A673 (cell line): Measurements from ENCODE around the gene PRKG1. TPM values are rescaled to one million over a fixed set of nuclear protein-coding genes. Genes with fewer than 3 reads are reported as not detected.

Experiments used
- BruUV-seq: library from RNA; stranded (reverse); fragments of 400-500 nt; replicated peaks from 2 replicates; lab custom pipeline; 2021; lab: Mats Ljungman, UMichigan
- CTCF ChIA-PET: fragments of 300-600 bp; sonication (Branson Sonifier 250); formaldehyde crosslinking; loops from one replicate; lab custom pipeline; 2022; ENCODE audit warnings: antibody characterized with exemption; lab: Charles Lee
- POLR2A ChIA-PET: fragments of 300-600 bp; sonication (Branson Sonifier 250); formaldehyde crosslinking; loops from one replicate; lab custom pipeline; 2022; ENCODE audit warnings: antibody characterized with exemption; ENCODE audit not compliant: low non-redundant PET; lab: Charles Lee
- DNase-seq: peaks from one replicate; pipeline ENCODE4 v3.0.0-alpha.2; 2015; ENCODE audit warnings: low spot score
- H3K27ac ChIP-seq: fragments of 200-600 bp; sonication (generic); 2 replicates; pipeline ENCODE4 v1.5.1; 2016; ENCODE audit warnings: mixed run types, low read depth, mild to moderate bottlenecking, mixed read lengths, antibody characterized with exemption, low read length; ENCODE audit not compliant: poor library complexity, severe bottlenecking
- H3K27me3 ChIP-seq: fragments of 200-600 bp; sonication (generic); replicated peaks from 2 replicates; pipeline ENCODE4 v1.6.1; 2017; ENCODE audit warnings: mixed run types, low read depth, mild to moderate bottlenecking, mixed read lengths, antibody characterized with exemption, low read length; ENCODE audit not compliant: insufficient read depth, poor library complexity
- H3K36me3 ChIP-seq: fragments of 200-600 bp; sonication (generic); 2 replicates; pipeline ENCODE4 v1.6.1; 2016; ENCODE audit warnings: mixed run types, mild to moderate bottlenecking, mixed read lengths, antibody characterized with exemption, low read length; ENCODE audit not compliant: insufficient read depth, poor library complexity, severe bottlenecking
- H3K4me1 ChIP-seq: fragments of 200-600 bp; sonication (generic); 2 replicates; pipeline ENCODE4 v1.6.1; 2017; ENCODE audit warnings: mixed run types, mild to moderate bottlenecking, mixed read lengths, antibody characterized with exemption, low read length; ENCODE audit not compliant: insufficient read depth, poor library complexity, severe bottlenecking
- H3K4me3 ChIP-seq: fragments of 200-600 bp; sonication (generic); 2 replicates; pipeline ENCODE4 v1.5.1; 2016; ENCODE audit warnings: low read depth, mixed run types, mild to moderate bottlenecking, mixed read lengths, low read length; ENCODE audit not compliant: poor library complexity, severe bottlenecking
- H3K9me3 ChIP-seq: fragments of 200-600 bp; sonication (generic); 2 replicates; pipeline ENCODE4 v1.6.1; 2016; ENCODE audit warnings: mixed run types, low read depth, mild to moderate bottlenecking, mixed read lengths, antibody characterized with exemption, low read length; ENCODE audit not compliant: poor library complexity, severe bottlenecking
- EZH2 ChIP-seq: fragments of 200-600 bp; sonication (generic); IDR thresholded peaks from 2 replicates; pipeline ENCODE4 v1.6.1; 2017; ENCODE audit warnings: borderline replicate concordance, low read depth, mild to moderate bottlenecking, mixed read lengths, antibody characterized with exemption, low read length; ENCODE audit not compliant: poor library complexity, severe bottlenecking
- intact Hi-C: fragments of 100-400 bp; cut with micrococcal nuclease; formaldehyde crosslinking; loops from one replicate; pipeline ENCODE4 v1.10.0; 2022; ENCODE audit not compliant: unreplicated experiment
- total RNA-seq: library from RNA; stranded (reverse); gene quantifications from 2 replicates; pipeline ENCODE4 v1.2.3, GENCODE V29; 2021
- TF ChIP-seq, protein P1 (sequence below): fragments of 300-800, 200-600 bp; sonication (generic); conservative IDR thresholded peaks from 2 replicates; pipeline ENCODE4 v1.5.1; 2017; ENCODE audit warnings: low read depth, mild to moderate bottlenecking, antibody characterized with exemption, low read length, moderate library complexity, mixed read lengths

Gene PRKG1
- total RNA-seq, 1 experiment from 2014 or later = 0.58 TPM

DNA sequence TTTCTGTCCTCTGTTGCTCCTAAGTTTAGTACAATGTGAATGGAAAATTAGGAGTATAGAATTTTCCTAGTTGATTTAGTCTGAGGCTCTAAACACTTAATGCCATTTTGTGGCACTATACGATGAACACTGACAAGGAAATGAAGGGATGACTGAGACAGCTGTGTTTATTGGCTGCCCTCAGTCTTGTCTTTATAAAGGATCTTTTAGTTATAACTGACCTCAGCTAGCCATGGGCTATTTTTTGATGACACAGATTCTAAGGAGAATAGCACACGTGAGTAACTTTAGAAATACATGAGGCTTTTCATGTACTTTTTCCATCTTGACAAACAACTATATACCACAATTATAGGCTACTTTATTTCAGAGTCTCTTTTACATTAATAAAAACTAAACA is 113.7 kb downstream of the PRKG1 start:
- no peak for DNase-seq
- no peaks in the 10 kb centered on the region for H3K9me3 ChIP-seq
- H3K36me3 ChIP-seq = no peaks in the 10 kb centered on the region
- intact Hi-C loops = no loop called here
- CTCF ChIA-PET = no interaction called here
- TF ChIP-seq EZH2 = no peak
- TF ChIP-seq, protein P1, sequence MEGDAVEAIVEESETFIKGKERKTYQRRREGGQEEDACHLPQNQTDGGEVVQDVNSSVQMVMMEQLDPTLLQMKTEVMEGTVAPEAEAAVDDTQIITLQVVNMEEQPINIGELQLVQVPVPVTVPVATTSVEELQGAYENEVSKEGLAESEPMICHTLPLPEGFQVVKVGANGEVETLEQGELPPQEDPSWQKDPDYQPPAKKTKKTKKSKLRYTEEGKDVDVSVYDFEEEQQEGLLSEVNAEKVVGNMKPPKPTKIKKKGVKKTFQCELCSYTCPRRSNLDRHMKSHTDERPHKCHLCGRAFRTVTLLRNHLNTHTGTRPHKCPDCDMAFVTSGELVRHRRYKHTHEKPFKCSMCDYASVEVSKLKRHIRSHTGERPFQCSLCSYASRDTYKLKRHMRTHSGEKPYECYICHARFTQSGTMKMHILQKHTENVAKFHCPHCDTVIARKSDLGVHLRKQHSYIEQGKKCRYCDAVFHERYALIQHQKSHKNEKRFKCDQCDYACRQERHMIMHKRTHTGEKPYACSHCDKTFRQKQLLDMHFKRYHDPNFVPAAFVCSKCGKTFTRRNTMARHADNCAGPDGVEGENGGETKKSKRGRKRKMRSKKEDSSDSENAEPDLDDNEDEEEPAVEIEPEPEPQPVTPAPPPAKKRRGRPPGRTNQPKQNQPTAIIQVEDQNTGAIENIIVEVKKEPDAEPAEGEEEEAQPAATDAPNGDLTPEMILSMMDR = no peak
- POLR2A ChIA-PET = no interaction called here
- no TSS peak for BruUV-seq
- H3K27ac ChIP-seq = no peak overlapping the region
- no peaks in the 10 kb centered on the region for H3K27me3 ChIP-seq
- H3K4me1 ChIP-seq = no peaks in the 10 kb centered on the region
- no peak overlapping the region for H3K4me3 ChIP-seq

DNA sequence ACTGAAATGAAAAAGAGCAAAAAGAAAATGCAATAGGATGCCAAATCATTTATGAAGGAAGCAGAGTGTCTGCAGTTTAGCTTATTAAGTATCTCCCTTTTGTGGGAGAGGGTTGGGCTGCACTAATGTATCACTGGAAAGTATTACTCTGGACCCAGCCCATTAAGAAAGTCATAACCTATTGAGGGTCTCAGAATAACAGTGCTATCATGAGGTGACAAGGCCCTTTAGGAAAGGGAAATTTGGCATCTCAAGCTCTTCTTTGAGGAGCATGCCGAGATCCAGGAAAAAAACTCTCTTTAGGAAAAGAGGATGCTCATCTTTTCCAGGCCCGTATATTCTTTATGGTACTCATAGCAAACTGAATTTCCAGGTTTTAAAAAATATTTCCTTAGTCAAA is 114.6 kb downstream of the PRKG1 start:
- Histone ChIP-seq H3K36me3 (no peaks in the 10 kb centered on the region), H3K4me1 (no peaks in the 10 kb centered on the region), H3K4me3 (no peak overlapping the region), H3K27ac (no peak overlapping the region), H3K27me3 (no peaks in the 10 kb centered on the region), H3K9me3 (no peaks in the 10 kb centered on the region)
- ChIA-PET CTCF (no interaction called here), POLR2A (no interaction called here)
- TF ChIP-seq, protein P1 = no peak
- no peak for TF ChIP-seq EZH2
- intact Hi-C loops = no loop called here
- no TSS peak for BruUV-seq
- no peak for DNase-seq

DNA sequence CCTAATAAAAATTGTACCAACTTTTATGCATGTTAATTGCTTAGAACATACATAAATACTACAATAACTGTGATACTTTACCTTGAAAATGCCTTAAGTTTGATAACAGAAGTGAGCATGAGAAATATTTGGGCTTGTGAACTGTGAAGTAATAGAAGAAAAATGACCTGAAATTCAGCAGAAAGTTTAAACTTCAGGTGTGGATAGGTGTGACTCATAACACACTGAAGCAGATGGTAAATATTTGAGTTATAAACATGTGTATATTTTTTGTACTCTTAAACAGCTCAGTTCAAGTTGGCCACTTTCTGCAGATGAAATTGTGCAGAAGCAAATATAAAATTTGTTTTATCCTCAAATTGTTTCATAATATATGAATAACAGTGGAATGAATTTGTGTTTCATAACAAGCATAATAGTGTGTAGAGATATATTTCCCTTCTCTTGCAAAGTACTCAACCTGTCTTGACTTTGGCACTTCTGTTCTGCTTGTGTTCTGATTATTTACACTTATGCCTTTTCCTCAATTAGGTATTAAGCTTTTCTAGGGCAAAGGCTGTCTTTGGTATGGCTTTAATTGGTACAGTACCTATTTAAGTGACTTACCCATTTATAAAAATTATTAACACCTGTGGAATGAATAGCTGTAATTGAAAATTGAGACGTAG is 122.4 kb downstream of the PRKG1 start:
- intact Hi-C loops = no loop called here
- Histone ChIP-seq H3K36me3 (no peaks in the 10 kb centered on the region), H3K4me1 (no peaks in the 10 kb centered on the region), H3K9me3 (no peaks in the 10 kb centered on the region), H3K27ac (no peak overlapping the region), H3K27me3 (peaks cover 12% of the 10 kb centered on the region), H3K4me3 (no peak overlapping the region)
- BruUV-seq = no TSS peak
- TF ChIP-seq, protein P1 = no peak
- no peak for TF ChIP-seq EZH2
- CTCF ChIA-PET = no interaction called here
- DNase-seq = no peak
- POLR2A ChIA-PET = no interaction called here
